GM12874 (cell line): Measurements from ENCODE around the gene ST8SIA2.

Experiments
- TF ChIP-seq, protein P1 (sequence below): IDR thresholded peaks from 2 replicates; pipeline ENCODE4 v1.5.1; 2011; ENCODE audit warnings: low read depth, mild to moderate bottlenecking, control low read depth, low read length, moderate library complexity; ENCODE audit not compliant: insufficient read depth

Gene ST8SIA2

GRCh38 chr15:92457471-92458041 is 63.9 kb downstream of the ST8SIA2 start:
- TF ChIP-seq, protein P1, sequence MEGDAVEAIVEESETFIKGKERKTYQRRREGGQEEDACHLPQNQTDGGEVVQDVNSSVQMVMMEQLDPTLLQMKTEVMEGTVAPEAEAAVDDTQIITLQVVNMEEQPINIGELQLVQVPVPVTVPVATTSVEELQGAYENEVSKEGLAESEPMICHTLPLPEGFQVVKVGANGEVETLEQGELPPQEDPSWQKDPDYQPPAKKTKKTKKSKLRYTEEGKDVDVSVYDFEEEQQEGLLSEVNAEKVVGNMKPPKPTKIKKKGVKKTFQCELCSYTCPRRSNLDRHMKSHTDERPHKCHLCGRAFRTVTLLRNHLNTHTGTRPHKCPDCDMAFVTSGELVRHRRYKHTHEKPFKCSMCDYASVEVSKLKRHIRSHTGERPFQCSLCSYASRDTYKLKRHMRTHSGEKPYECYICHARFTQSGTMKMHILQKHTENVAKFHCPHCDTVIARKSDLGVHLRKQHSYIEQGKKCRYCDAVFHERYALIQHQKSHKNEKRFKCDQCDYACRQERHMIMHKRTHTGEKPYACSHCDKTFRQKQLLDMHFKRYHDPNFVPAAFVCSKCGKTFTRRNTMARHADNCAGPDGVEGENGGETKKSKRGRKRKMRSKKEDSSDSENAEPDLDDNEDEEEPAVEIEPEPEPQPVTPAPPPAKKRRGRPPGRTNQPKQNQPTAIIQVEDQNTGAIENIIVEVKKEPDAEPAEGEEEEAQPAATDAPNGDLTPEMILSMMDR = no peak

DNA sequence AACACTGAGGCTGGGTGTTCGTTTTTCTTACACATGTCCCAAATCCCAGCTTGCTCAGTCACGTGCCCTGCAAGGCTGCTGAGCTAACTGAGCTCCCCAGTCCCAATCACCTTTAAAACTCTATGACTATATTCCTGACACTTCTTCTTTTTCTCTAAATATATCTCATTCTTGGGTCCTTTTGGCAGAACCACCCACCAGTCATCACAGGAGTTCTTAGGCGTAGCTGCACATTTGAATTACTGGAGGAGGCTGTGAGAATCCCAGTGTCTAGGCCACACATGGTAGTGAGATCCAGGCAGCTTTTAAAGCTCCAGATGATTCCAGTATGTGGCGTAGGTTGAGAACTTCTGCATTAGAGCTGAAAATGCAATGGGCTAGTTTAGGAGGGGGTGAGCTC is 66.3 kb downstream of the ST8SIA2 start:
- TF ChIP-seq, protein P1 = no peak

DNA sequence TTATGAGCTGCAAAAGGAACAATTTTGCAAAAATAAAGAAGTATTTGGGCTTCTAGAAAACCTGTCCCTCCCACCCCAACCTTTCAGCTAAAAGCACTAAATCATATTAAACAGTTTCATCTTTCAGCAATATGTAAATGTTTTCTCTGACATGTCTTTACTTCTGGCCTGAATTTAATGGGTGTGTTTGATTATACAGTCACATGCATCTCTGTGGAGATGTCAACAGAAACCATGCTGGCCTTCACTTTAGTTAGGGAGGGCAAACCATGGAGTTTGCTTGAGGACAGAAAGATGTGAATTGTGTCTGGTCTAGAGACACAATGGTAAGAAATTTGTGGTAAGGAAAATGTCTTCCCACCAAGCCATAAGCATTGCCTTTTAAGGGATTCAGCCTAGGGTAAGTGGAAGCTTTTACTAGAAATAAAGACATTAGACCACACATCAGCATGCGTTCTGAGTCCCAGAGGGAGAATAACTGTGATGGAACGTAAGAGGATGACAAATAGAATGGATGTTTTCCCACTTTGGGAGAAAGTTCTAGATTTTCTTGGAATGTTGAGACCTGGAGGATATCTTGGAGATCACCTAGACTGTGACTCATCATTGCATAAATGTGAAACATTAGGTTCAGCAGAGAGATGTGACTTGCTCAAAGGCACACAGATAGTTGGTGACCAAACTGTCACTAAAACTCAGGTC is 68.9 kb downstream of the ST8SIA2 start:
- TF ChIP-seq, protein P1 = no peak

- TF ChIP-seq, protein P1 = no peak
These were observed 69.7 kb downstream of the ST8SIA2 start for GRCh38 chr15:92463352-92463751.

DNA sequence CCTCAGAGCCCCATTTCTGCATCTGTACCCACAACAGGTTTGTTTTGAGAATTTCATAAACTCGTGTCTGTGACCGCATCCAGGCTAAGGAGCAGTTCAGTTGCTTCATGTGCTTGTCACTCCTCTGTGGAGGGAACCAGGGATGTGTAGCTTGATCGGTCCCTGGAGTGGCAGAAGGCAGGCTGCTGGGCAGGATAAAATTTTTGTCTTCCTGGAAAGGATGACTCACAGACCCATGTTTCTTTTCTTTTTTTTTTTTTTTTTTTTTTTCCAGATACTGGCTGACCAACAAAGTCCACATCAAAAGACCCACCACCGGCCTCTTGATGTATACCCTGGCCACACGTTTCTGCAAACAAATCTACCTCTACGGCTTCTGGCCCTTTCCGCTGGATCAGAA is 70.1 kb downstream of the ST8SIA2 start:
- TF ChIP-seq, protein P1 = no peak

DNA sequence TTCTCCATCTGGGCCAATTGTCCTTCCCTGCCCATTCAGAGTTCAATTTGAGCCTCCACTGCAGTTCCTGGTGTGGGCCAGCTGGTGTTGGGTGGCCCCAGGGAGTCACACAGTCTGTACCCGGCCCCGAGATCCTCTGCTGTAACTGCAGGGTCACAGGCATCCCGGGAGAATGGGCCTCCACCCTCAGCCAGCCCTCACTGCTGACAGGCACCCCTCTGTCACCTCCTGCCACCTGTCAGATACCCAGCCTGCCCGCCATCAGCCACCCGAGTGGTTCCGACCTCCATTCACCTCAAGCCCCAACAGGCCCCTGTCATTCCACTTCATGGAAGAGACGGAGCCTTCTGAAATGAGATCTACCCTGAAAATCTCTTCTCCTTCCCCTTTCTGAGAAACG is 73.2 kb downstream of the ST8SIA2 start:
- TF ChIP-seq, protein P1 = no peak

DNA sequence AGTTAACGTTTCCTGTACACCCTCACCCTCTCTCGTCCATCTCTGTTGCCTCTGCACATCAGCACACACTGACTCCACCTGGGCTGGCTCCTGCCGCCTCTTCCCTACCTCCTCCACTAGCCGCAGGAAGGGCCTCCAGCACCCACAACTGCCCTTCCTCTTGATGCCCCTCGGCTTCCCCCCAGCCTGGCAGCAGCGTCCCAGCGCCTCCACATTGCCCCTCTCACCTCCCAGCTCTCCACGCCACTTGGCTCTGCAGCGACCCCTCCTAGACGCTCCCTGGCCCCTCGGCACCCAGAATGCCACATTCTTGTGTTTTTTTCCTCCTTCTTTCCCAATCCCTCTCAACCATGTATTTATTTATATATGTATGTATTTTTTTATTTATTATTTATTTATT is 73.6 kb downstream of the ST8SIA2 start:
- TF ChIP-seq, protein P1 = no peak
